Suppressor macrophage treated with lipopolysaccharide for 4 hours (primary cell): ENCODE results near the gene RAI1.

ENCODE experiments used
- DNase-seq: peaks from one replicate; pipeline ENCODE4 v3.0.0-alpha.2; 2020

Gene RAI1

DNA sequence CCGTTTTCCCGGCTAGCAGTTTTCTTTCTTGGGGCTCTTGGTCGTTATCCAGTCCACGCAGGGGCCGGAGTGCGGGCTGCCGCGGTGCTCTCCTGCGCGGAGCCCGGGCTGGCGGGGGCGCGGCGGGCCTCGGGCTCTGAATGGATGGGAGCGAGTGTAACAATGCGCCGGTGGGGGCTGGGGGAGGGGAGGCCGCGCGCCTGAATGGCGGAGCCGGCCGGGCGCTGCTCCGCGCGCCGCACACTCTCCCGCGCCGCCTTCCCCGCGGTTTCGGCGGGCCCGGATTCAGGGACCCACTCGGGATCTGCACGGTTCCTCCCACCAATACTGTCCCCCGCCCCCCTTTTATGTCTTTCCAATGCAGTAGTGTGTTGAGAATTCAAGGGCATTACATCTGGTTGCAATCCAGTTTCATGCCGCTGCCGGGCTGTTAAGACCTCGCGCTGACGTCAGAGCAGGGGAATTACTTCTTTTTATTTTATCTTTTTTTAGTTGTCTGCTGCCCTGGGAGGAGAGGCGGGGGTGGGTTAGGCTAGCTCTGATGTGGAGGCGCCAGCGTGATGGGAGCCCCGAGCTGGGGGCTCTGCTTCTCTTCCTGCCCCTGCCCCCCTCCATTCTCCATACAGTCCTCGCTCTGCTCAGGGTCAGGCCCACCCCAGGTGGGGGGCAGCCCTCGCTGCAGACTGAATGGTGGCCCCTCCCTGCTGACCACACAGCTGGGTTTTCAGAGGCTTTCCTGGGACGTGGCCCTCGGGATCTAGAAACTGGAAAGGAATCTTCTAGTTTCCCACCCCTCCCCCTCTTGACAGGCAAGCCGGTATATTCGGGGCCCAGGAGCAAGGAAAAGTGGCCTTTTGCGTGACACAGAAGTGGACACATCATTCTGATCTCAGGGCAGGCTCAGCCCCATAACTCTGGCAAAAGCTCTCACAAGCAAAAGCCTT, 1.8 kb downstream of the RAI1 start:
- peak; percentile 76 for DNase-seq

DNA sequence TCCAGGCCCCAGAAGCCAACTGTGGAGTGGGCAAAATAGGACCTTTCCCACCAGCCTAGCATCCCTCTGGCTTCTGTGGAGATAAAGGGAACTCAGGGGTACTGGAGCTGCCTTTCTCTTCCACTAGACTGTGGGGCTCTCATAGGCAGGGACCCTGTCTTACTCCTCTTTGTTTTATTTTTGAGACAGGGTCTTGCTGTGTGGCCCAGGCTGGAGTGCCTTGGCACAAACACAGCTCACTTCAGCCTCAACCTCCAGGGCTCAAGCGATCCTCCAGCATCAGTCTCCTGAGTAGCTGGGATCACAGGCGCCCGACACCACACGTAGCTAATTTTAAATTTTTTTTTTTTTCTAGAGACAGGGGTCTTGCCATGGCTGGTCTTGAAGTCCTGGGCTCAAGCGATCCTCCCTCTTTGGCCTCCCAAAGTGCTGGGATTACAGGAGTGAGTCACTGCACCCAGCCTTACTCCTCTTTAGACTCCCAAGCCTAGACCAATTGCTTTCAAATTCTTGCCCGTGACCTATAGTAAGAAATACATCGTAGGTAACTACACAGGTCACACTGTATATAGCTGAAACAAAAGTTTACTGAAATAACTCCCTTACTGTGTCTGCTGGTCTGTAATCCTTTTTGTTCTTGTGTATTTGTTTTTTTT, 2.6 kb downstream of the RAI1 start:
- no peak for DNase-seq

DNA sequence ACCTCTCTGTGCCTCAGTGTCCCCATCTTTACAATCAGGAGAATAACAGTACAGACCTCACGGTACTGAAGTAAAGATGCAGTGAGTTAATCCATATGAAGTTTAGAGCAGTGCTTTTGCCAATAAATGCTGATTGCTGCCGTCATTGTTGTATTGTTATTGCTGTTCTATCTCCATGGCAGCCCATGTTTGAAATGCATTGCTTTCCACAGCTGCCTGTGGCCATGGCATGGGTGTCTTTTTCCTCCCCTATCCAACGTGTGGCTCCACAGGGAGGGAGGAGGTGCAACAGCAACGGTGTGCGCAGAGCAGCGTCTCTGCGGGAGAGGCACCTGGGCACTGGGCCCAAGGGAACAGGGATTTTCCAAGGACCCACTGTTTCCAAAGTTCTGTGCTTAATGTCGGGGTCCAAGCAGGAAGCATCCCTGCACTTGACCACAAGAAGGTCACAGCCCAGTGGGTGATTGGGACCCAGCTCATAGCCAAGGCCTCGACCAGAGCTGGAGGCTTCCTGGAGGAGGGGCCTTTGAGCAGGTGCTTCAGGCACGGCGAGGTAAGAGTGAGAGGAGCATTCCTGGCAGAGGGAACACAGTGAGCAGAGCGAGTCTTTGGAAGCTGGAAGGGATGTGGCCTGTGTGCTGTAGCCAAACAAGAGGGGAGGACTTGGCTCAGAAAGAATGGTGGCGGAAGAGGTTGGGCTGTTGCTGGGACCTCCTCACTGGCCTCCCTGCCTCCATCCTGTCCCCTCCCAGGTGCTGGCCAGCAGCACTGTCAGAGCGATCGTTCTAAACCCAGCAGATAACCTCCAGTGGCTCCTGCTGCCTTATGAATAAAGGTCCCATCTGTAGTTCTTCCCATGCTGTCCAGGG, 3.9 kb downstream of the RAI1 start:
- no peak for DNase-seq

DNA sequence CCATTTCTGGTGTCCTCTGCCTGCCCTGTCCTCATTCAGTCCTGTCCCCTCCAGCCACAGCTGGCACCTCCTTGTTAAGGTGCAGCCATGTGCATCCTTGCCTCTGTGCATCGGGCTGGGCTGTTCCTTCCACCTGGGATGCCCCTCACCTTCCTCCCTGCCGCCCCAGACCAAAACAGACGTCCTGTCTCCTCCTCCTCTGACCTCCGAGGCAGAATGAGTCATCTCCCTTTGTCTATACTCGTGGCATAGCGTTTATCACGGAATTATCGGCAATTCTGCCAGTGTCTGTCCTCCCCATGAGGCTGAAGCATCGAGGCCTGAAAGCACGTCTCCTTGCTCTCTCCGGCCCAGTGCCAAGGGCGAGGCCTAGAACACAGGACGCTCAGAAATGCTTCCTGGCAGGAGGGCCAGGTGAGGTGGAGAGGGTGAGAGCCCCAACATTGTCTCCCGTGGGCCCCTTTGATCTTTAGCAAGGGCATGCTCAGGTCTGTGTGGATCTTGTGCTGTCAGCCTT, 4.6 kb downstream of the RAI1 start:
- DNase-seq, result no peak

DNA sequence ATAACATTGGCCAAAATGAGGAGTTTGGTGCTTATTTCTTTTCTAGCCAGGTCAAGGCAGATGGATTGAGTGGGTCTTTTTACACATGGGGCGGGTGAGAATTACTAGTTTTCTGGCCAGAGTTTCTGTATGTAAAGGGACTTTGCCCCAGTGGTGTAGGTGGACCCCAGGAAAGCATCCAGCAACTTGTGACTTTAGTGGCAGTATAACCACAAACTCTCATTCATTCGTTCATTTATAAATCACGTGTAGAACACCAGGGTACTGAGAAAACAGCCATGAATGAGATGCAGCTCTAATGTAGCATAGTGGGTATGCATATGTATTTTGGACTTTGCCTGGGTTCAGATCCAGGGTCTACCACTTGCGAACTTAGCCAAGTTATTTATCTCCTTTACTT, 8.1 kb downstream of the RAI1 start:
- no peak for DNase-seq

DNA sequence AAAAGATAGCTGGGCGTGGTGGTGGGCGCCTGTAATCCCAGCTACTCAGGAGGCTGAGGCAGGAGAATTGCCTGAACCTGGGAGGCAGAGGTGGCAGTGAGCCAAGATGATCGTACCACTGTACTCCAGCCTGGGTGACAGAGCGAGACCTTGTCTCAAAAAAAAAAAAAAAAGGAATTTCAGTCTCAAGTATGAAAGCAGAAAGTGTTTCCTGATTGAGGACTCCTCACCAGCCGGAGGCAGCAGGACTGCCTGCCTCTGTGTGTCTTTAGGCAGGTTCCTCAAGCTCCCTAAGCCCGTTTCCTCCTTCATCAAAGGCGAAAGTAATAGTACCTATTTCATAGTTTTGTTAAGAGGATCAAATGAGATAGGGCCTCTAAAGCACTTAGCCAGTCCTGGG, 9.0 kb downstream of the RAI1 start:
- DNase-seq, result peak; percentile 24

DNA sequence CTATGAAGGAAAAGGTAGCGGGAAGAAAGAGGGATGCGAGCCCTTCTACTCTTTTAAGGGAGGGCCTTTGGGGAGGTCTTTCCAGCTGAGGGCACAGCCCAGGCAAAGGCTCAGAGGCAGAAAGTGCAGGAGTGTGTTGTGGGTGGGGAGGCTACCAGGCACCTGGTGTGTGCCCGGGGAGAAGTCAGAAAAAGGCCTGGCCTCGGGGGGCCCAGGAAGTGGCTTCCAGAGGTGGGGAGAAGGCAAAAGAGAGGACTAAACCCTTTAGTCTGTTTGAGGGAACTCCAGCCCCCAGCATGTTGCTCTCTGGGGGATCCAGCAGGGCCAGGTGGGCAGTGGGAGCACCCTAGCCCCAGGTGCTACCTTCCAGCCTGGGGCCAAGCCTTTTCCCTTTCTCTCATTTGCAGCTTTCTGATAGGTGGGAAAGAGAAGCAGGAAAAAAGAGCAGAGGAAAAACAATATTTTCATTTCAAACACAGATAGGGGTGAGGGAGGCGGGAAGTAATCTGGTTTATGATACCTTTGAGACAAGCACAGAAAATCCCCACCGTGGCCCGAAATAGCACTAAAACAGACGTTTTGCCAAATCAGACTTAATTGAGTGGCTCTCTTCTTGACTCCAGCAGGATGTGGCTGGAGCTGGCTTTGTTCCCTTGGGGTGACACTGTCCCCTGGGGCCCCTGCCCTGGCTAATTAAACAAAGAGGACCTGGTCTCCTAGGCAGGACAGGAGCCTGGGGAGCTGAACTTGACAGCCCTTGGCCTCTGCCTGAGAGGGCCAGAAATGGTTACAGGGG, 10.4 kb downstream of the RAI1 start:
- DNase-seq, result no peak

DNA sequence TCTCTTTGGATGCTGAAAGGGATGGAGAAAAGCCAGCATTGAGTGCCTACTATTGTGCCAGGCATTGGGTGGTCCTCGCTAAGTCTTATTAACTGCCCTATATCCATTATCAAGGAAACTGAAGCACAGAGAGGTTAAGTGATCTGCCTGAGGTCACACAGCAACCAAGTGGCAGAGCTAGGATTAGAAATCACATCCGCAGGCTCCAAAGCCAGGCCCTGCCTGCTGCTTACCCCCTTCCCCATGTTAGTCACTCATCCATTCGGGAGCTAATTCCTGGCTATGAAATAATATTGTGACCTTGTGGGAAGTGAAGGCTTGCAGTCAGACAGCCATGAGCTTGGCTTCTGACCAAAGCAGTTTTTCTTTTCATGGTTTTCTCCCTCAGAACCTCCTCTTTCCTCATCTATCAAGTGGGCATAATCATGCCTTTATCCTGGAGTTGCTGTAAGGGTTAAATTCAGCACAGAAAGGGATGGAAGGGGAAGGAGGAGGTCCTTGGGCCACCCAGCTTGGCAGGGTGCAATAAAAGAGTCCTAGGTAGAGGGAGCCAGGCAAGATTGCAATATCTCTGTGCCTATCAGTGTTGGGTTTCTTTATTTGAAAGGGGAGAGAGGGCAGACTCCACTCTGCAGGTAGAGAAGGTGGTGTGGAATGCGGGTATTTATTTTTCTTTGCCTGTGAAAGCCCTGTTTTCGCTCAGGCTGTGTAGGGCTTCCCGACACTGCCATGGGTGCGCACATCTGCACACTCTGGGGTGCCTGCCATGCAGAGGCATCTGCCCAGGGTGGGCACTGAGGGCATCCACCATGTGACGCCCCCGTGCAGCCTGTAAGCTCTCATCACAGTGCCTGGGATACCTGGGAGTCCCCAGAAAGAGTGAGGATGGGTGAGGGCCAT, 11.3 kb downstream of the RAI1 start:
- no peak for DNase-seq

DNA sequence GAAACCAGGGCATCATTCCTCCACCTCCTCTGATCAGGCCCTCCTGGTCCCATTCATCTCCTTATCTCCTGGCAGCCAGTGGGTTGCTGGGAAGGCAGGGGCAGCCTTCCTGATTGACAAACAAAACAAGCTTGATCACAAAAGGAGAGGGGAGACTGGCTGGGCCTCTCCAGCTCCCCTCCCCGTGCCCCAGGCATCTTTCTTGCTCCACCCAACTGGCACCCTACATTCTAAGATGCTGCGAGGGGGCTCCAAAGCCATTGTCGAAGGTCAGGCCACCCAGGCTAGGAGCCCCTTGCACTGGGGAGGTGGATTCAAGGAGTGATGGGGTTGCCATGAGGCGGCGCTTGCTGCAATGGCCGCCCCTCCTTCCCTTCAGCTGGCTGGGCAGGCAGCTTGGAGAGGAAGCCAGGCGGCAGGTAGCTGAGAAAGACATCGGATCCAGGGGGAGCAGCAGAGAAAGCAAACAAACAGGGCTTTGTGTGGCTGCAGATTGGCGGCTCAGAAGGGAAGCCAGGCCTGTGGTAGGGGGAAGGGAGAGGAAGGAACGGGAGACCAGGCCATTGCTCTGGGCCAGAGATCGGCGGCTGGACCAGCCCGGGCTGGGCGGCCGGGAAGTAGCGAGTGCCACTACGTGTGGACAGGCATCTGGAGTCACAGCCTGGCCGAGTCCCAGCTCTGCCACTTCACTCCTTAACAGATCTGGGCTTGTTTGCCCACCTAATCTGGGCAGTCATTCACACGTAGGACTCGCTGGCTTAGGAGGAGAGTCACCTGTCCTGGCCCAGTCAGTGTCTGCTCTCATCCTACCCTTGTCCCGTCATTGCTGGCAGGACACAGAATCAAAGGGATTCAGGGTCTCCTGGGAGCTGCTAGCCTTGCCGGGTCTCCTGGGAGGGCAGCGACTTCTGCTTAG, 12.3 kb downstream of the RAI1 start:
- DNase-seq, result peak; percentile 22

DNA sequence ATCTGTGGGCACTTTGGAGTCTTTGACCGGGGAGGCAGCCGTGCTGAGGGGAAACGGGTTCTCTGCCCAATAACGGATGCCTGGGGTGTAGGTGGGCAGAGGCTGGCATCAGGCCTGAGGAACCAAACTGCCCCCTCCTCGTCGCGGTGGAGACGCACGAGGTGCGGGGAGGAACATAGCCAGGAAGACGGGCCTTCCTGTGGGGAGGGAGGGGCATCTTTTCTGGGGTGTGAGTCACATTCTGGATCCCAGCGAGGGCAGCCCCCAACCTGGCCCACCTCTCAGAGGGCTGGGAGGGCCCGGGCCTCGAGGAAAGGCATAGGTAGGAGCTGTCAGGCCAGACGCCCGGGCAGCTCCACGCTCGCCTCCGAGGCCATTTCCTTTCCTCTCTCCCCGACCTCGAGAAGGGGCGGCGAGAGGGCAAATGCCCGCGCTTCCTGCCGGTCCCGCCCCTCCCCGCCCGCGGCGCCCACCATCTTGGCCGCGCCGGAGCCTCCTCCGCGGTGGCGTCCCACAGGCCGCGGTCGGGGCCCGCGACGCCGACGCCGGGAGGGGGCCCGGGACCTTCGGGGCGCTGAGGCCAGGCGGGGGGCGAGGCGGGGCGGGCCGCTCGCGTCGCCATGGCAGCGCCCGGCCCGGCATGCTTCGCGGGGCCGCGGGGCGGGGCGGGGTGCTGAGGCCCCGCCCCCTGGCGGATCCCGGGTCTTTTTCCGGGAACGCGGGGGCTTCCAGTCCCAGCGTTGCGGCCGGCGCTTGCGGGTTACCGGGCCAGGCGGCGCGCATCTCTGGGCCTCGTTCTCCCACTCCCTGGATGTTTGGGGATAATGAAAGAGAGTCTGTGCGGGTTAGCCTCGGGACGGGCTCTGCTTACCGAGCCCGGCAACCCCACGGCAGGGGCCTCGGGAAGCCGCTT, 13.2 kb downstream of the RAI1 start:
- peak; percentile 79 for DNase-seq

DNA sequence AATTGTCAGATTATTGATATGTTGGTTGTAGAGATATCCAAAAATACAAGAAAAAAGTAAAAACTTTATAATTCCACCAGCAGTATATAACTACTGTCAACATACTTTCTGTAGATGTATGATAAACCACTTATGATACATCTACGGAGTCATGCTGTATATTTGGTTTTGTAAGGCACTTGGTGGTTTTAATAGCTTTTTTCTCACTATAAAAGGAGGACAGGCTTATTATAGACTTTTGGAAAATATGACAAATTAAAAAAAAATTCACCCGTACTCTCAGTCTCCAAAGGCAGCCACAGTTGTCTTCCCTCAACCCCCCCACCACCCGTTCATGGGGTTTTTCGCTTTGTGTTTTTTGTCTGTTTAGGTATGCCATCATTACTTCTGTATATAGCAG, 14.8 kb downstream of the RAI1 start:
- DNase-seq, result no peak

DNA sequence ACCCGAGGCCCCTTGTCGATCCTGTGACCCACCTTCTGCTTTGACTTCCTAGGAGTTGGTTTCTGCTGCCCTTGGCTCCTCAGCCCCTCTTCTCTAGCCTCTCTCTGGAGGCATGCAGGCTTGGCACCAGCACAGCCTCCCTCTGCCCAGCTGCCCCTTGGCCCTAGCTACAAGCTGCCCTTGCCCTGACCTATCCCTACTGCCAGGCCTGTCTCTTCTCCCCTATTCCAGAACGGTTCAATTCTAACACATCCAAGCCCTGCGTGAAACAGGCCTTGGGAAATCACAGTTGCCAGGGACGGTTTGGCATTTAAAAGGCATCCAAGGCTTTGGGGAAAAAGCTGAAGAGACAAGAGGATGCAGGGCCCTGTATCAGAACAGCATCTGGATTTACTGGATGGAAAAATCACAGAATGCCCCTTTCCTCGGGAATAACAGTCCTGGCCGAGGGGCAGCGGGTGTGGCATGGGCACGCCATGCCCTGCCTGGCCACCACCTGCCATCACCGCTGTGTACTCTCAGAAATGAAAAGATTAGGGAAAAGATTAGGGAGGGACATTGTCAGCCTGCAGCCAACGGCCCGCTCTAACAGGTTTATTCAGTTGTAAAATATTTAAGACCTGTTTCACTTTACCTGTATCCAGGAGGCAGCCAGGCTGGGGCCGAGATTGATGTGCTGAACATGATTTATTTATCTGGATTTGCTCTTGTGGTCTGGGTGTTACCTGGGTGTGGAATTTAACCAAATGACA, 15.8 kb downstream of the RAI1 start:
- no peak for DNase-seq

DNA sequence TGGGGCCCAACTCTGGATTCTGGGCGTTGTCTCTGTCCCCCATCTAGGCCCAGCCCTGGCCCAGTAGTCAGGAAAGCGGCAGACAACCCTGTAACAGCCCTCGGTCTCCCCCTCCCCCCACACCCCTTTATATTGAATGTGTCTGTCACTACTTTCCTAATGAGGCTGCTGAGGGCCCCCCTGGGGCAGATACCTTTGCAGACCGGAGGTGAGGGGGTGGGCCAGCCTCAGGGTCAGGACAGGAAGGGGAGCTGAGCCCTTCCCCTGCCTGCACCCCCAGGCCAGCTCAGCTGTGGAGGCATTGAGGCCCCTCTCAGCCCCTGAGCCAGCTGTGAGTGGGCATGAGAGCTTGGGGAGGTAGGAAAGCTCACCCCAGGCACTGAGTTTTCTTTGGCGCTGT, 17.1 kb downstream of the RAI1 start:
- no peak for DNase-seq

DNA sequence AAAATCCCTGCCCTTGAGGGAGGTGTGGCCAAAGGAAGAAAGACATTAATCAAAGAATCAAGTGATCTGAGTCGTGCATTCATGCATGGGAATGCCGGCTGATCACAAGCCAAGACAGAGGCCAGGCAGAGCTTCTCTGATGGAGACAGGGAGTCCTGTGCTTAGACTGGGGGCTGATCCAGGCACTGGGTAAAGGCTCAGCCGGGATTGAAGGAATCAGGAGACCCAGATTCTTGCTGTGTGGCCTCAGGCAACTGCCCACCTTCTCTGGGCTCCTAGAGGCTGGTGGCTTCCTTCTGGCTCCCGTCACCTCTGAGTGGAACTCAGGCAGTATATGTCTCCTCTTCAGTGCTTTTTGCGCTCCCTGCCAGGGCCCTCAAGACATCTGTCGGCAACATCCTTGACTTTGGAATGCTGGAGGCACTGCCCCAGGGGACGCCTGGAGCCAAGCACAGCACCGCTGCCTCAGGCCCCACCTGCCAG, 17.7 kb downstream of the RAI1 start:
- no peak for DNase-seq

DNA sequence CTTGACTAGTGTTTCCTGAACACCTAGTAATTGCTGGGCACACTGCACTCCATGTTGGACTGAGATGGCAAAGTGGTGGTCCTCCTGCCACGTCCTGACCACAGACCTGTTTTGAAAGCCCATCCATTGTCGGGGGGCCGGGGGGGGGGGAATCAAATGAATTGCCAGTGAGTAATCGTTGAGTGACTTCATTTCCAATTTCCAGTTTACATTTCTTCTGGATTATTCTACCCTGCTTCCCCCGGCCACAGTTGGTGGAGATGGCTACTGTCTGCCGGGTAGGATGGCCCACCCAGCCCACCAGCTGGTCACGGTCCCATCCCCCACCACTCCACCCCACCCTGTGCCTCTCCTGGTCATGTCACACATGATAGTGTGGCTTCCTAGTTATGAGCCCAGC, 18.2 kb downstream of the RAI1 start:
- no peak for DNase-seq

DNA sequence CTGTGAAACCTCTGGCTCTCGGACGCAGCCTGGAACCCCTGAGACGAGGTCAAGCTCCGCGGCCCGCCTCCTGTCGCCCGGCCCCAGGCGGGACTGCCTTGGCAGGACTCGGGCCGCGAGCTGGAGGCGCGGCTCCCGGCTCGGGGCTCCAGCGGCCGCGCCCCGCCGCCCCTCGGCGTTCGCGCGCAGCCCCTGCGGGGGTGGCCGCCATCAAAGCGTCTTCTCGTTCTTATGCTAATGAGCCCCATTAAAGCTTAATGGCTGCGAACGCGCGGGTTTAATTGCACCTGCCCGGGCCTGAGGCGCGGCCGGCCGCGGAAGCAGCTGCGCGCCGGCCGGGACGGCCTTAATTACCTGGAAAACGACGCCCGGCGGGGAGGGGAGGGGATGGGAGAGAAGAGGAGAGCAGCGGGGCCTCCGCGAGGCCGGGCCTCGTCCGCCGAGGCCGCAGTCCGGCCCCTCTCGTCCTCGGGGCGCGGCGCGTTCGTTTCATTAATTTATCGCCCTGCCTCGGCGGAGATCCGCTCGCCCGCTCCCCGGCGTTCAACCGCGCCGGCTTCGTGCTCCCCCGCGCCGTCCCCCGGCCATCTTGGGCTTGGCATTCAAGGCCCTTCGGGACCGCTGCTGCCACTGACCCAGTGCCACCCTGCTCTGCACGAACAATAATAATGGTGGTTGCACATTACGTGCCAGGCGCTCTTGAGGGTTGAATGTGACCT, 19.2 kb downstream of the RAI1 start:
- DNase-seq, result no peak

DNA sequence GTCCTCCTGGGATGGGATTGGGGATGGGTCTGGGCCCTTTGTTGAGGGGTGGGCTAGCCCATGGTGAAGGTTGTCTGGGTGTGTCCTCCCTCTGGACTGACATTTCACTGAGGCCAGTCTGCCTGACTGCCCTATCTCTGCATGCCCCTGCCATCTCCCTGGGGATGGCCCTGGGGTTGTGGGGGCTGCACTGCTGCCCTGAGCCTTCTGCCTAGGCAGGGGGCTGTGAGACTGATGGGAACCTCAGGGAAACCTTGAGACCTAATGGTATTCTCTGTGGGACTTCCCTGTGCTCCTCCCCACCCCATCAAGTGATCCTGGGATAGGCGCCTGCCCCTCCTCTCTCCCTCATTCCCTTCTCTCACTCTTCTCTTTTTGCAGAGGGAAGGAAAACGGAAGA, 19.9 kb downstream of the RAI1 start:
- no peak for DNase-seq
